ENCODE results near the gene EPHB4. TPM values are rescaled to one million over a fixed set of nuclear protein-coding genes. Genes with fewer than 3 reads are reported as not detected.
"Not testable (repeated sequence)": the region's sequence is repeated elsewhere in the genome, so short reads cannot be mapped to it uniquely, and the experiment has no call there.

Gene EPHB4
- total RNA-seq, 1 donor from 2014 or later, result 393 TPM

DNA sequence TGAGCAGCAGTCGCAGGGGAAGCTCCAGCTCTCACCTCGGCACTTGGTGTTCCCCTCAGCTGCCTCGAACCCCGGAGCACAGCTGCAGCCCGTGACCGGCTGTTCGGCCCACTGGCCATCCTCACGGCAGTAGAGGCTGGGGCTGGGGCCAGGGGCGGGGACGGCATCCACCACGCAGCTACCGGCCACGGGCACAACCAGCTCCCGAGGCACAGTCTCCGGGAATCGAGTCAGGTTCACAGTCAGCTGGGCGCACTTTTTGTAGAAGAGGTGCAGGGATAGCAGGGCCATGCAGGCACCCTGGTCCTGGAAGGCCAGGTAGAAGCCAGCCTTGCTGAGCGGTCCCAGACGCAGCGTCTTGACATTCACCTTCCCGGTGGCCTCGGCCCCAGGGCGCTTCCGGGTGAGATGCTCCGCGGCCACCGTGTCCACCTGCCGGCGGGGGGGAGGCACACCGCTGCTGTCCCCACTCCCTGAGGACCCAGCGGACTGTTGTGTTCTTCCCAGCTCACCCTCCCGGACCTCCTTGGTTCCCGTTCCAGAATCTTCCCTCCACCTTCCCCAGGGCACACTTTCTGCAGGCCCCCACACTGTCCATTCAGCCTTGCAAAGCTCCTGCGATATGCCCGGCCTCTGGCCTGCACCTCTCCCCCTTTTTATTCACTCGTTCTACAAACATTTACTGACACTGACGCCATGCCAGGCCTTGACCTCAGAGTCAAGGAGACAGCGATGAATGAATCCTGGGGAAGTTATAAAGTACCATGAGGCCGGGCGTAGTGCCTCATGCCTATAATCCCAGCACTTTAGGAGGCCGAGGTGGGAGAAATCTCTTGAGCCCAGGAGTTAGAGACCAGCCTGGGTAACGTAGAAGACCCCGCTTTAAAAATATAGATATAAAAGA, 4.8 kb downstream of the EPHB4 start:
- no peak for DNase-seq (ENCODE audit: low read depth in 2 of 2)

DNA sequence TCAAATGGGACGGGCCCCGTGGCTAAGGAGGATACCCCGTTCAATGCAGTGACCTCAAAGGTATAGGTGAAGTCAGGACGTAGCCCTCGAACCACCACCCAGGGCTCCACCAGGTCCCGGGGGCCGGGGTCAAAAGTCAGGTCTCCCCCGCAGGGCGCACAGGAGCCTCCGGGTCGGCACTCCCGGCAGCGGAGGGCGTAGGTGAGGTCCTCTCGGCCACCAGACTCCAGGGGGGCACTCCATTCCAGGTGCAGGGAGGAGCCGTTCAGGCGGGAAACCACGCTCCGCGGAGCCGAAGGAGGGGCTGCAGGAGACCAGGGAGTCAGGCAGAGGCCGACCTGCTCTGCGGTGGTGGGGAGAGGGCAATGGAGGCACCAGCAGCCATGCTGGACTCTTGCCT, 7.7 kb downstream of the EPHB4 start:
- DNase-seq (ENCODE audit: low read depth in 2 of 2), result no peak

GRCh38 chr7:100818825-100819224, 8.5 kb downstream of the EPHB4 start:
- DNase-seq (ENCODE audit: low read depth in 2 of 2), result no peak

DNA sequence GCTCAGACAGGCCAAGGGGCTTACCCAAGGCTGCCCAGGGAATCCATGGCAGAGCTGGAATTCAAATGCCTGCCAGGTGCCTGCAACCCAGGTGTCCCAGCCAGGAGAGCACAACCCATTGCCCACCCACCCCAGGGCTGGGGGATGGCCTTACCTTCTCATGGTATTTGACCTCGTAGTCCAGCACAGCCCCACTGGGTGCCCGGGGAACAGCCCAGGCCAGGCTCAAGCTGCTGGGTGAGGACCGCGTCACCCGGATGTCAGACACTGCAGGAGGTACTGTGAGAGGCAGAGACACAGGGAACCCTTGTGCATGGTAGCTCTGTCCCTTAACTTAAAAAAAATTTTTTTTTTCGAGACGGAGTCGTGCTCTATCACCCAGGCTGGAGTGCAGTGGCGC, 9.0 kb downstream of the EPHB4 start:
- DNase-seq (ENCODE audit: low read depth in 2 of 2), result no peak

DNA sequence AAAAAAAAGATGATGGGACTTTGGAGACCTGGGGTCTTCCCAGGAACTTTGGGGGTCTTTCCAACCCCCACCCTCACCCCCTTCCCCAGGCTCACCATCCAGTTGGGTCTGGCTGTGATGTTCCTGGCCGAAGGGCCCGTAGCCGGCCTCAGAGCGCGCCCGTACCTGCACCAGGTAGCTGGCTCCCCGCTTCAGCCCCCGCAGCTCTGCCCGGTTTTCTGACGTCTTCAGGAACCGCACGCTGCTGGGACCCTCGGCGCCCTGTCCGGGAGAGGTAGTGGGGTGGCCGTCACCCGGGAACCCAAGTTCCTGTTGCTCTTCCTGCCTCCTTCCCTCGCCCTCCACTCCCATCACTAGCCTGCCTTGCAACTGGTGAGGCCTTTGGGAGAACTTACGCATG, 10.2 kb downstream of the EPHB4 start:
- no peak for DNase-seq (ENCODE audit: low read depth in 2 of 2)

DNA sequence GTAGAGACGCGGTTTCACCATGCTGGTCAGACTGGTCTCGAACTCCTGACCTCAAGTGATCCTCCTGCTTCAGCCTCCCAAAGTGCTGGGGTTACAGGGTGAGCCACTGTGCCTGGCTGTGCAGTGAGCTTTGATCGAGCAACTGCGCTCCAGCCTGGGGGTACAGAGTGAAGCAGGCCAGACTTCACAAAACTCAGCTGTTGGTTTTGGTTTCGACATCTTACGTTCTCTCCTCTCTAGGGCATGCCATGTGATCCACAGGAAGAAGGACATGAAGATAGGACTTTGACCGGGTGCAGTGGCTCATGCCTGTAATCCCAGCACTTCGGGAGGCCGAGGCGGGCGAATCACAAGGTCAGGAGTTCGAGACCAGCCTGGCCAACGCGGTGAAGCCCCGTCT, 10.8 kb downstream of the EPHB4 start:
- DNase-seq (ENCODE audit: low read depth in 2 of 2), result not testable (repeated sequence)

DNA sequence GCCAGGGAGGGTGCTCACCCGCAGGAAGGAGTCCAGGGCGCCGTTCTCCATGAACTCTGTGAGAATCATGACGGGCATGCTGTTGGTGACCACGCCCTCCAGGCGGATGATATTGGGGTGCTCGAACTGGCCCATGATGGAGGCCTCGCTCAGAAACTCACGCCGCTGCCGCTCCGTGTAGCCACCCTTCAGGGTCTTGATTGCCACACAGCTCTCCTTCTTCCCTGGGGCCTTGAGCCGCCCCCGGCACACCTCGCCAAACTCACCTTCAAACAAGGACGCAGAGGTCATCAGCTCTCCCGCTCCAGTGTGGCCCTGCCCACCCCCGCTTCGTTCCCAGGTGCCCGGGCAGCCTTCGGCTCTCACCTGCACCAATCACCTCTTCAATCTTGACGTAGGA, 14.6 kb downstream of the EPHB4 start:
- no peak for DNase-seq (ENCODE audit: low read depth in 2 of 2)

DNA sequence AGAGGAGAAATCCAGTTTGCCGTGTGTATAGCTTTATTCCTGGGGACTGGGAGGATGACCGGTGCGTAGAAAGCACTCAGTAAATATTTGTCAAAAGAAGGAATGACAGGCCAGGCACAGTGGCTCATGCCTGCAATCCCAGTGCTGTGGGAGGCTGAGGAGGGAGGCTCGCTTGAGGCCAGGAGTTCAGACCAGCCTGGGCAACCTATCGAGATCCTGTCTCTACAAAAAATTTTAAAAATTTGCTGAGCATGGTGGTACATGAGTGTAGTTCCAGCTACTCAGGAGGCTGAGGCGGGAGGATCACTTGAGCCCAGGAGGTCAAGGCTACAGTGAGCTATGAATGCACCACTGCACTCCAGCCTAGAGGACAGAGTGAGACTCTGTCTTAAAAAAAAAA, 15.8 kb downstream of the EPHB4 start:
- DNase-seq (ENCODE audit: low read depth in 2 of 2), result no peak

- DNase-seq (ENCODE audit: low read depth in 2 of 2), result no peak
Measured at GRCh38 chr7:100808354-100808875, 18.9 kb downstream of the EPHB4 start.

DNA sequence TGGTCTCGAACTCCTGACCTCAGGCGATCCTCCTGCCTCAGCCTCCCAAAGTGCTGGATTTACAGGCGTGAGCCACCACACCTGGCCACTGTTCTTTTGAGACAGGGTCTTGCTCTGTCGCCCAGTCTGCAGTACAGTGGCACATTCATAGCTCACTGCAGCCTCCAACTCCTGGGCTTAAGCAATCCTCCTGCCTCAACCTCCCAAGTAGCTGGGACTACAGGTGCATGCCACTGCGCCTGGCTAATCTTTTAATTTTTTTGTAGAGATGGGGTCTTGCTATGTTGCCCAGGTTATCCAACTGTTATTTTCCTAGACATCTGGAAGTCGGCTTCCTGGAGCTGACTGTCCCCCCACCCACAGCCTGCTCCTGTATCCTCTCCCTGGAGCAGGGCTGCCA, 20.4 kb downstream of the EPHB4 start:
- DNase-seq (ENCODE audit: low read depth in 2 of 2), result not testable (repeated sequence)

- peak; percentile 69 to 71 for DNase-seq (ENCODE audit: low read depth in 2 of 2)
Measured at GRCh38 chr7:100806276-100806675, 21.0 kb downstream of the EPHB4 start.

DNA sequence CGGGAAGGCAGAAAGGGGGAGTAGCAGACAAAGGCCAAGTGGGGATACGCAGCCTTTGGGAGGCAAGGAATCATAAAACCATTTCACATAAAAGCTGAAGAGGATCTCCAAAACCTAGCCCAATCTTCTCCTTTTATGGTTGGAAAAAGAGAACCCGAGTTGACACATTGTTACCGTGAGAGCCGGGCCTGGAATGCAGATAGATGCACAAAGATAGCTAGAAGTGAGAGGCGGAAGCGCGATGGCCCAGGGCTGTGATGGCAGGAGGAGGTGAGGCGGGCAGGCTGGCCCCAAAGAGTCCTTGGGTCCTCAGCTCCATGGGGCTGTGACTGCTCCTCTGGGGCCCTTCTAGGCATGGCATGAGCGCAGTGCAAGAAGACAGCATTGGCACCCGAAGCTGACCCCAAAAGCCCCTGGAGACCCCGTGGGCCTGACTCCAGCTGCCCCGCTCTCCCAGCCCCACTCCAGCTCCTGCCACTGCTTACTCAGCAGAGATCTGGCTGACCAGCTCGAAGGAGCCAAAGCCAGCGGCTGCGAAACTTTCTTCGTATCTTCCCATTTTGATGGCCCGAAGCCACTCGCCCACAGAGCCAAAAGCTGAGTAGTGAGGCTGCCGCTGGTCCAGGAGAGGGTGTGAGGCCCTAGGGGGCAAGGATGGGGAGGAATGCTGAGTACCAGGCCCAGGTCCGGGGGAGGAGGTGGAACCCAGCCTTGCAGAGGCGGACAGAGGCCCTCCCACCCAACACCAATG, 22.5 kb downstream of the EPHB4 start:
- DNase-seq (ENCODE audit: low read depth in 2 of 2), result no peak

DNA sequence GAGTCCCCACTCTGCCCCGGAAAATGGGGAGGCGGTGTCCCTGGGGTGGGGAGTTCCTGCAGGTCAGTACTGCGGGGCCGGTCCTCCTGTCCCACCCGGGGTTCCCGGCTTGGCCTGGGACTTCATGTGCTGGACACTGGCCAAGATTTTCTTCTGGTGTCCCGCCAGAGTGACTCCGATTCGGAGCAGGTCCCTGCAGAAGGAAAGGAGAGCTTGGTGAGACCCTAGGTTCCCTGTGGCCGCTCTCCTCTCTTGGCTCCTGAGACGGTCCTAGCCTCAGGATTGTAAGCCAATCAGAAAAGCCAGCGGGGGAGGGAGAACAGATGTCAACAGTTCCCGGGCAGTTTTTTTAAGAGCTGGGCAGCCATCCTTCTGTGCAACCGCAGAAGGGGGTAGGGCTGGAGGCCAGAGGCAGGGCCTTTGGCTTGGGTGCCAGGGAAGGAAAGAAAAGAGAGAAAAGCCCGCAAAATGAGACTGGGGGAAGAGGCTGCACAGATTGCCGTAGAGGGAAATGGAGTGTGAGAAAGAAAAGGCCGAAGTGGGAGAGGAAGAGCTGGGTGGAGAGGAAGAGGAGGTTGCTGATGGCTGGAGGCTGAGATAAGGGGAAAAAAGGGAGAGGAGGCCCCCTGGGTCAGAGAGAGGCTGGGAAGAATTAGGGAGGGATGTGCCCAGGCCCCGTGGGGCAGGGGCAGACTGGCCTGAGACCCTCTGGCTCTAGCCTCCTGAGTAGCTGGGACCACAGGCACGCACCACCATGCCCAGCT, 23.7 kb downstream of the EPHB4 start:
- DNase-seq (ENCODE audit: low read depth in 2 of 2), result peak; percentile 41 to 78

DNA sequence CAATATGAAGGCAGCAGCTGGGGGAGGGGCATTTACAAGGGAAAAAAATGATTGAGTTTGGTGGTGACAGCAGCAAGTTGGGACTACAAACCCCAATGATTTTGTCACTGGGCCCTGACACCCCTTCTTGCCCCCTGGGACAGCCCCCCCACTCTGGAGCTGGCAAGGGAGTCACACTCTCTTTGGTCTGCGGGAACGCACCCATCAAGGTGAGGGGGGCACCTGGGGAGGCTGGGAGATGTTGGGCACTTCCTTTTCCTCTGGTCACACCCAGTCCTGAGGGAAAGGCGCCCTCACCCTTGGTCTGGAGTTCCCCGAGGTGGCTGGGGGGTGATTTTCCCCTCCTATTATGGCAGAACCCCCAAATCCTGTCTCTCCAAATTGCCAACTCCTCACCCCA, 24.4 kb downstream of the EPHB4 start:
- no peak for DNase-seq (ENCODE audit: low read depth in 2 of 2)

- peak in 1 of 2 donors; percentile 54 for DNase-seq (ENCODE audit: low read depth in 2 of 2)
Measured at GRCh38 chr7:100801833-100802568, 25.3 kb downstream of the EPHB4 start.

GRCh38 chr7:100799037-100799896, 28.1 kb downstream of the EPHB4 start:
- DNase-seq (ENCODE audit: low read depth in 2 of 2), result peak; percentile 66 to 72

- DNase-seq (ENCODE audit: low read depth in 2 of 2), result no peak
Measured at GRCh38 chr7:100794741-100795140, 32.6 kb downstream of the EPHB4 start.

DNA sequence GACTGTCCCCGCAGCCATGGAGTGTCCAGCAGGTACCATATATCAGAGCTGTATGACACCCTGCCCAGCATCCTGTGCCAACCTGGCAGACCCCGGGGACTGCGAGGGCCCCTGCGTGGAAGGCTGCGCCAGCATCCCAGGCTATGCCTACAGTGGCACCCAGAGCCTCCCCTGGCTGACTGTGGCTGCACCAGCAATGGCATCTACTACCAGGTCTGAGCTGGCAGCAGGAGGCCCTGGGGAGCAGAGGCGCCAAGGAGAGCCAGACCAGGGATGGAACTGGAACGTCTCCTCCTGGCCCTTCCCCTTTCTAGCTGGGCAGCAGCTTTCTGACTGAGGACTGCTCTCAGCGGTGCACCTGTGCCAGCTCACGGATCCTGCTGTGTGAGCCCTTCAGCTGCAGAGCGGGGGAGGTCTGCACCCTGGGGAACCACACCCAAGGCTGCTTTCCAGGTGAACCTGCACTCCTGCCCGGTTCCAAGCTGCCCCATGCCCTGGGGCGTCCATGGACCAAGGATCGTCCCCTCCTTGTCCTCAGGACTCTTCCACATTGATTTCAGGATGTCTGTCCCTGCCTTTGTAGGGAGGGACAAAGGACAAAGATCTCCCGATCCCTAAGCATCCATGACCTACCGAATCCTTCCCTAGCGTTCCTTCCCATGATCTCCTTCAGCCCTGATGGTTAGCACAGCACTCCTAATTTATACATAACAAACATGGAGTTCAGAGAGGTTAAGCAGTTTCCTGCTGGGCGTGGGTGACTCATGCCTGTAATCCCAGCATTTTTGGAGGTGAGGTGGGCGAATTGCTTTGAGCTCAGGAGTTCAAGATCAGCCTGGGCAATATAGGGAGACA, 33.3 kb downstream of the EPHB4 start:
- peak in 1 of 2 donors; percentile 48 for DNase-seq (ENCODE audit: low read depth in 2 of 2)
